GM23338 (cell line): Measurements from ENCODE around the gene OTUD3.

ENCODE experiments used
- CTCF ChIP-seq, 2 experiments: fragments of 200-600 bp in 1 of 2; sonication (generic) in 1 of 2; conservative IDR thresholded peaks; 2 replicates each; pipeline versions ENCODE4 v1.5.1 to v1.6.1; 2016 to 2017; ENCODE audit warnings: antibody characterized with exemption in 2 of 2, low read depth in 2 of 2, mild to moderate bottlenecking in 2 of 2, moderate library complexity in 1 of 2
- EZH2 ChIP-seq: fragments of 200-600 bp; sonication (generic); IDR thresholded peaks from one replicate; pipeline ENCODE4 v1.8.0; 2017; ENCODE audit warnings: antibody characterized with exemption, mild to moderate bottlenecking, low read depth; ENCODE audit not compliant: unreplicated experiment
- POLR2AphosphoS5 ChIP-seq: IDR thresholded peaks from 2 replicates; pipeline ENCODE4 v1.6.1; 2016; ENCODE audit warnings: antibody characterized with exemption, low read depth
- REST ChIP-seq: IDR thresholded peaks from one replicate; pipeline ENCODE4 v1.6.1; 2018; ENCODE audit warnings: antibody characterized with exemption; ENCODE audit not compliant: unreplicated experiment

GRCh38 chr1:19859876-19860275 is 22.3 kb upstream of the OTUD3 start:
- TF ChIP-seq POLR2AphosphoS5 (no peak), REST (no peak), EZH2 (no peak), CTCF (conservative IDR thresholded peaks at IDR 0.05; ENCODE audit: low read depth in 2 of 2) (no peak)
